Left ventricle myocardium inferior (tissue), 1 donor: ENCODE data around the gene MEGF11. TPM values are rescaled to one million over a fixed set of nuclear protein-coding genes. Genes with fewer than 3 reads are reported as not detected.

ENCODE experiments used
- DNase-seq: peaks from one replicate; pipeline ENCODE4 v3.0.0-alpha.2; 2020
- H3K27ac ChIP-seq: fragments of 200-600 bp; replicated peaks from 2 replicates; pipeline ENCODE4 v1.8.0; 2021
- H3K27me3 ChIP-seq: fragments of 200-600 bp; 2 replicates; pipeline ENCODE4 v1.8.0; 2021; ENCODE audit warnings: low read depth
- H3K36me3 ChIP-seq: fragments of 200-600 bp; 2 replicates; pipeline ENCODE4 v1.8.0; 2021
- H3K4me1 ChIP-seq: fragments of 200-600 bp; 2 replicates; pipeline ENCODE4 v1.8.0; 2021
- H3K4me3 ChIP-seq: fragments of 200-600 bp; 2 replicates; pipeline ENCODE4 v1.8.0; 2021; ENCODE audit warnings: mild to moderate bottlenecking, moderate library complexity
- H3K9me3 ChIP-seq: fragments of 200-600 bp; replicated peaks from 2 replicates; pipeline ENCODE4 v1.8.0; 2021
- intact Hi-C: fragments of 100-400 bp; cut with micrococcal nuclease; formaldehyde crosslinking; loops from one replicate; pipeline ENCODE4 v1.11.0; 2022
- total RNA-seq: library from RNA; stranded (reverse); fragmentation: NEBNext Ultra II Directional; extraction: Animal tissue kit (Norgen Biotek cat#: 25700); gene quantifications from one replicate; pipeline ENCODE4 v1.2.1, GENCODE V29; 2021
- TF ChIP-seq, protein P1 (sequence below): fragments of 200-600 bp; IDR thresholded peaks from 2 replicates; pipeline ENCODE4 v1.8.0; 2021; ENCODE audit warnings: antibody characterized with exemption, mild to moderate bottlenecking, borderline replicate concordance
- donor health status: DM: no; HTN: yes; CAD: no; lungs with severe emphysema.

Gene MEGF11
- total RNA-seq, 1 donor from 2014 or later = not detected

DNA sequence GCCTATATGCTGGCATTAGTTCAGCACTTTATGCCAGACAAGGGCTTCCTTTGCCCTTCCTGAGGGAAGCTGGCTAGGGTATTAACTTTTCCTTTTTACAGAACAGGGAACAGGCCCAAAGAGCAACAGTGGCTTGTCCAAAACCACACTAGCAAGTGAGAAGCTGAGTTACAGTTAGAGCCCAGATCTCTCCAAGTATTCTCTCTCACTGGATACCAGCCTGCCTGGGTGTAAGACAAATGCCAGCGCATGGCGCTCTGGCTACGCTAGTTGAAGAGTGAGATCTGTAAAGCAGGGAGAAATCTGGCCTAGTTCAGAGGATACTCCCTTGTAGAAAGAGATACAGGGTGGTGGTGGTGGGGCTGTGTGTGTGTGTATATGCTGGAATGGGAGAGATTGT lies 345.9 kb downstream of the MEGF11 start:
- intact Hi-C loops = no loop called here
- Histone ChIP-seq H3K4me3 (no peak overlapping the region), H3K27me3 (no peaks in the 10 kb centered on the region), H3K9me3 (no peaks in the 10 kb centered on the region), H3K4me1 (peaks cover 20% of the 10 kb centered on the region), H3K36me3 (peaks cover 65% of the 10 kb centered on the region), H3K27ac (no peak overlapping the region)
- TF ChIP-seq, protein P1, sequence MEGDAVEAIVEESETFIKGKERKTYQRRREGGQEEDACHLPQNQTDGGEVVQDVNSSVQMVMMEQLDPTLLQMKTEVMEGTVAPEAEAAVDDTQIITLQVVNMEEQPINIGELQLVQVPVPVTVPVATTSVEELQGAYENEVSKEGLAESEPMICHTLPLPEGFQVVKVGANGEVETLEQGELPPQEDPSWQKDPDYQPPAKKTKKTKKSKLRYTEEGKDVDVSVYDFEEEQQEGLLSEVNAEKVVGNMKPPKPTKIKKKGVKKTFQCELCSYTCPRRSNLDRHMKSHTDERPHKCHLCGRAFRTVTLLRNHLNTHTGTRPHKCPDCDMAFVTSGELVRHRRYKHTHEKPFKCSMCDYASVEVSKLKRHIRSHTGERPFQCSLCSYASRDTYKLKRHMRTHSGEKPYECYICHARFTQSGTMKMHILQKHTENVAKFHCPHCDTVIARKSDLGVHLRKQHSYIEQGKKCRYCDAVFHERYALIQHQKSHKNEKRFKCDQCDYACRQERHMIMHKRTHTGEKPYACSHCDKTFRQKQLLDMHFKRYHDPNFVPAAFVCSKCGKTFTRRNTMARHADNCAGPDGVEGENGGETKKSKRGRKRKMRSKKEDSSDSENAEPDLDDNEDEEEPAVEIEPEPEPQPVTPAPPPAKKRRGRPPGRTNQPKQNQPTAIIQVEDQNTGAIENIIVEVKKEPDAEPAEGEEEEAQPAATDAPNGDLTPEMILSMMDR = no peak
- no peak for DNase-seq

DNA sequence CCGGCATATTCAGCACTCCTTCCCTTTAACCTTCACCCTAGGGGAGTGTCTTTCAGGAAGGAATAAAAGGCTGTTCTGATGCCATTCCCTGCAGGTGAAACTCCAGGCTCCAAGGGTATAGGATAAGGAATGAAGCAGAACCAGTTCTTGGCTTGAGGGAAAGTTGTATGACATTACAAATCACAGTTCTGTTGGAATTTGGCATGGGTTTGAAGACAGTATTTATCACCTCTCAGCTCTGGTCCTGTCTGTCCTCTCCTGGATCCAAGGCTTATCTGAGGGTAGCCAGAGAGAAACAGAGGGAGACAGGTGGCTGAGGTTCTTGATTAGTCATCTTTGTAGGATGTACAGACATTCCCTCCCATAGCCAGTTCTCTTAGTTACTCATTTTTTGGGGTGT lies 347.2 kb downstream of the MEGF11 start:
- TF ChIP-seq, protein P1 = no peak
- DNase-seq = no peak
- no peak overlapping the region for H3K27ac ChIP-seq

DNA sequence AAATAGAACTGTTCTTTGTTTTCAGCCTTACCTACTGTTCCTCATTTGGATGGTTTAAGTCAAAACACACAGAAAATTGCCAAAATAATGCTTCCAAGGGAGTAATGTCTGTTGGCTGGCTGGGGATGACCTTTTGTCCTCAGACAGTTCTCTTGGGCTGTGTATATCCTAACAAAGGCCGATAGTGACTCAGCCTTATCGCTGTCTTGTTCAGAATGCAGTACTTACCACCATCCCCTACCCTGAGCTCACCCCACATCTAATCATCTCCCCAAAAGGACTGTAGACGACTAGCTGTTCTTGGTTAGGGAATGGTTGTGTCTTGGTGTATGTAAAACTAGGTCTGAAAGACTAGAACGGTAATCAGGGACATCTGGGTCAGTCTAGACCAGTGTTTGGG lies 349.2 kb downstream of the MEGF11 start:
- Histone ChIP-seq H3K9me3 (no peaks in the 10 kb centered on the region), H3K4me3 (no peak overlapping the region), H3K36me3 (peaks cover 61% of the 10 kb centered on the region), H3K27me3 (no peaks in the 10 kb centered on the region), H3K4me1 (peaks cover 36% of the 10 kb centered on the region), H3K27ac (no peak overlapping the region)
- intact Hi-C loops = no loop called here
- no peak for DNase-seq
- TF ChIP-seq, protein P1 = no peak

More for the DNA sequence above, 347.2 kb downstream of the MEGF11 start:
- Histone ChIP-seq H3K4me1 (peaks cover 32% of the 10 kb centered on the region), H3K4me3 (no peak overlapping the region), H3K27me3 (no peaks in the 10 kb centered on the region), H3K36me3 (peaks cover 59% of the 10 kb centered on the region), H3K9me3 (no peaks in the 10 kb centered on the region)
- intact Hi-C loops = no loop called here

DNA sequence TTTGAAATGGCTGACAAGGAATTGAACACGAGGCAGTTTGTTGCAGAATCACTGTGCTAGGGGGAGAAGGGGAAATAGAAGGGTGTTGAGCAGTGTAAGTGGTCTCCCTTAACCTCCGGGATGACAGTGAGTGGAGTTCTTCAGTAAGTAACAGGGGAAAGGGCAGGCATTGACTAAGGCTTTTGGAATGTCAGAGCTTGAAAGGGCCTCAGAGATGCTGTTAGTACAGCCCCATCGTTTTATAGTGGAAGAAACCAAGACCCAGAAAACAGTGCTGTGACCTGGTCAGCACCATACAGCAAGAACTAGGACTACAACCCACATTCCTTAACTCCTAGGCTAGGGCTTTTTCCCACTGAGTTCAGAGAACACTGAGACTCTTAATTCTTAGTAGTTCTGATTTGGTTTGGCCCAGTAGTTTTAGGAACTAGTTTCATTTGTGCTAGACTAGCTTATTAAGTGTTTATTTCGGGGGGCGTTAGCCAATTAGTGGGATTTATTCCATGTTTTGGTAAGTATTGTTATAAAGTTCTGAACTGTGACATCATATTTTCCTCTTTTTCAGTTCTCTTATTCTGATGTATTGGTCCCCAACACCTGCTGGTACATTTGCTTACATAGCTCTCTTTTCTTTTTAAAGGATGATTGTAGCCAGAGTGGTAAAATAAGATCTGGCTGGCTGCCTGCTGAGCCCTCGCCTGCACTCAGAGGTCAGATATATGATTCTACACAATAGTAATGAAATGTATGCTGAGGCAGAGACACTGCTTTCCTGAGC lies 350.1 kb downstream of the MEGF11 start:
- intact Hi-C loops = no loop called here
- H3K36me3 ChIP-seq = peaks cover 66% of the 10 kb centered on the region
- TF ChIP-seq, protein P1 = no peak

DNA sequence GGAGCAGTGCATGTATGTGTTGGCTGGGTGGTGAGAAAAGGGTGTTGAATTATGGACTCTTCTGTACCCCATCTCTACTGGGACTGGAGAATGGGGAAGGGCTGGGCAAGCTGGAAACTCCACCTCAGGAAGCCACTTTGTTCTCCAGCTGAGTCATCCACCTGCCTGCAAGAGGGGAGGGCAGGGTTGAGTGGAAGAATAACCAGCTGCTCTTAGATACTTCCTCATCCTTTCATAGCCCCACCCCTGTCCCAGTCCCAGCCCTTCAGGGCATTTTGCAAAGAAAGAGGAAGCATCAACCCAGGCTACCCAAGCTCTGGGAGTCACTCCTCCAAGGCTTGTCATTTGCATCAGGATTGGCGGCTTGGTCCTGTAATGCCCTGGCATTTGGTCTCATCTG lies 351.2 kb downstream of the MEGF11 start:
- Histone ChIP-seq H3K27ac (peak overlapping the region; percentile 41), H3K4me3 (no peak overlapping the region), H3K4me1 (peaks cover 36% of the 10 kb centered on the region), H3K9me3 (no peaks in the 10 kb centered on the region), H3K36me3 (peaks cover 70% of the 10 kb centered on the region), H3K27me3 (no peaks in the 10 kb centered on the region)
- TF ChIP-seq, protein P1 = no peak
- intact Hi-C loops = no loop called here
- peak; percentile 31 for DNase-seq

More for the DNA sequence above, 350.1 kb downstream of the MEGF11 start:
- no peak overlapping the region for H3K4me3 ChIP-seq
- peaks cover 36% of the 10 kb centered on the region for H3K4me1 ChIP-seq
- no peak for DNase-seq
- H3K9me3 ChIP-seq = no peaks in the 10 kb centered on the region
- no peak overlapping the region for H3K27ac ChIP-seq
- H3K27me3 ChIP-seq = no peaks in the 10 kb centered on the region
